Measurements from ENCODE around the gene ULK4.
"Not testable (repeated sequence)": the region's sequence is repeated elsewhere in the genome, so short reads cannot be mapped to it uniquely, and the experiment has no call there.

The ULK4 gene

GRCh38 chr3:41647730-41648129, 314.2 kb downstream of the ULK4 start:
- not testable (repeated sequence) for DNase-seq (ENCODE audit: low spot score)

DNA sequence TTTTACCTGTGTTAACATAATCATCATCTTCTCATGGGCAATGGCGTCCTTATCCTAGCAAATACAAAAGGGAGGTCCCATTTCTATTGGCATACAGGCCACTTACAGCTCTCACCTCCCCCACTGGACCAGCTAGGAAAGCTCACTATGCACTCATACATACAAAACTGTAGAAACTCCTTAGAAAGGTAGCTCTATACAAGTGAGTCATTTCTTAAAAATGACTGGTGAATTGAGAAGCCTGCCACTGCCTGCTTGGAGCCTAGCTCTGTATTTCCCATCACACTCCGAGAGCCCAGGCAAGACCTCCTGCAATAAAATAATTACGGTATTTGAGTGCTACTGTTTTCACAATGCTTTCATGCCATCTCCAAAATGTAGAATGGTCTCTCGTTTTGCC, 321.8 kb downstream of the ULK4 start:
- no peak for DNase-seq (ENCODE audit: low spot score)

DNA sequence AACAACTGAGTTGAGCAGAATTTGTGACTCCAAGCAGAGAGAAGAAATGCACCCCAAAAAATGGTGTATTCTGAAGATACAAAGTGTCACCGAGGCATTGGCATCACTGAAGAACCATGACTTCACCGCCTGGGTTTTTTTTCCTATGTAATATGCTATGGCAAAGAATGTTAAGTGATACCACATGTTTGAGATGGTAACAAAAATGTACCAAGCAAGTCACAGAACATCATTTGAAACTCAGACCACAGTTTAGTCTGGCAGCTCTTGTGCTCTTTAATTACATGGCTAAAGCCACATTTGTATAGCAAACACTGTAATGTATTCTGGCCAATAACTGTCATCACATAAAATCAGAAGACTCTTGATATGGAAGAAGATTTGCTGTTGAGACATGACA, 323.5 kb downstream of the ULK4 start:
- DNase-seq (ENCODE audit: low spot score): no peak

- DNase-seq (ENCODE audit: low spot score): no peak
These were observed 329.2 kb downstream of the ULK4 start for GRCh38 chr3:41632700-41633099.

DNA sequence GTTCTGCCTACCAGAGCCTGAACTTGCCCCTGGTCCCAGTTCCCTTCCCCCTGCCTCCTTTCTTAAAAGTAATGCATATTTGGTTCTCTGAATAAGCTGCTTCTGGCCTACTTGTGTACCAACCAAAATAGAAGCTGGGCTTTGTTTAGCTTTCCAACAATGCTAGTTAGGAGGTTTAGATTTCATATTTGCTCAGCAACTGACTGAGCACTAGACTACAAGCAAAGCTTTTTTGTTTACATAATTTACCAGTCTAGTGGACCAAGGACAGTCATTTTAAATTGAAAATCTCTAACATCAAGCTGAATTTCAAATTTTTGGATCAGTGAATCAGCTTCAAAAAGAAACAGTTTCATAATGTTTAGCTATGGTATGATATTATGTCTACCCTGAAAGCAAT, 331.2 kb downstream of the ULK4 start:
- no peak for DNase-seq (ENCODE audit: low spot score)

DNA sequence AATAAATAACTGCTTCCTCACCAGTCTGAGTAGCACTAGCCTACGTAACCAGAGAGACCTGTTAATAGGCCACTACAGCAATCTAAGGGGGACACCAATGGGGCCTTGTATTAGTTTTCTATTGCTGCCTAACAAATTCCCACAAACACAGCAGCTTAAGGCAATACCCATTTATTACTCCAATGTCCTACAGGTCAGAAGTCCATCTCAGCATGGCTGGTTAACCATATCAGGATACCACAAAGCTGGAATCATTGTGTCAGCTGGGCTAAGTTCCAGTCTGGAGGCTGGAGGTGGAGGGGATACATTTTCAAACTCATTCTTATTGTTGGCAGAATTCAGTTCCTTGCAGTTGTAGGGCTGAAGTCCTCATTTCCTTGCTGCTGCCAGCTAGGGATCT, 331.9 kb downstream of the ULK4 start:
- no peak for DNase-seq (ENCODE audit: low spot score)

DNA sequence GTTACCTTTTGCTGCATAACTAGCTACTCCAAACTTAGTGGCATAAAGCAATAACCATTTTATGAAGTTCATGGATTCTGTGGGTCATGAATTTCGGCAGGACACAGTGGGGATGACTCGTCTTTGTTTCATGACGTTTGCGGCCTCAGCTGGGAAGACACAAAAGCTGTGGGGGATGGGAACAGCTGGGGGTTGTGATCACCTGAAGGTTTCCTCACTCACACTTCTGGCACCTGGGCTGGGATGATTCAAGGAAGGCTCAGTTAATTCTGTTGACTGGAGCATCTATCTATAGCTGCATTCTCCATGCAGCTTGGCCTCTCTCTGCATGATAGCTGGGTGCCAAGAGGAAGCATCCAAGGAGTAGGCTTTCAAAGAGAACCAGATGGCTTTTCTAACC, 332.8 kb downstream of the ULK4 start:
- peak; percentile 17 for DNase-seq (ENCODE audit: low spot score)

GRCh38 chr3:41627477-41628087, 334.3 kb downstream of the ULK4 start:
- DNase-seq (ENCODE audit: low spot score): no peak

DNA sequence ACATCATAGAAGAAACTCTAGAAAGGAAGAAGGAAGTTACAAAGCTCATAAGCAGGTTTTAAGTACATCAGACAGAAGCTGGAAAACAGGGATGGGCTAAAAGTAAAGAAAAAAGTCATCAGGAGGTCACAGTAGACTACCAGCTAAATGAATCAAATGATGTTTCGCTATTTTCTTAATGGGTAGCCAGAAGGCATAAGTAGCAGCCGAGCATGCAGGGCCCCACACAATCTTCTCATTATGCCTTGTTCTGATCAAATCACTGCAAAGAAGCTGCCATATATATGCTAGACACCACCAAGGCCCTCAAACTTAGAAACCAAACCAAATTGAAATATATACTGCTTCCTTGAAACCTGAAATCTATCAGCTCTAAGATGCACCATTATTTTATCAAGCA, 349.1 kb downstream of the ULK4 start:
- DNase-seq (ENCODE audit: low spot score): no peak

DNA sequence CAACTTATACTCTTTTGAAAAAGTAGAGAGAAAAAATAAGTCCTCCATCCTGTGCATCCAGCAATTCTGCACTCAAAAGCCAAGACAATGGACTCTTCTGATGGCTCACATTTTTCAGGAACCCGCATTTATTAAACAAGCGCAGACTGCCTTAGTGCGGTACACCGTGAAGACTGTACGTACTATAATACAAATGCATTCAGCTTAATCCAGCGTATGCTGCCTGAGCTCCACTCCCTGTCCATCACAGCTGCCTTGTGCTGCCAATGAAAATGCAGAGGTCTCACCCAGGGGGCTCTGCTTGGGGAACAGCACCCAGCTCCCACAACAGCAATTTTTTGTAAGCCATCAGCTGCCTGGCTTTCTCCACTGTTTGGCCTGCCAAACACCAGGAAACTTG, 350.9 kb downstream of the ULK4 start:
- no peak for DNase-seq (ENCODE audit: low spot score)

- no peak for DNase-seq (ENCODE audit: low spot score)
These were observed 353.6 kb downstream of the ULK4 start for GRCh38 chr3:41608347-41608746.

GRCh38 chr3:41603807-41604206, 358.1 kb downstream of the ULK4 start:
- no peak for DNase-seq (ENCODE audit: low spot score)

DNA sequence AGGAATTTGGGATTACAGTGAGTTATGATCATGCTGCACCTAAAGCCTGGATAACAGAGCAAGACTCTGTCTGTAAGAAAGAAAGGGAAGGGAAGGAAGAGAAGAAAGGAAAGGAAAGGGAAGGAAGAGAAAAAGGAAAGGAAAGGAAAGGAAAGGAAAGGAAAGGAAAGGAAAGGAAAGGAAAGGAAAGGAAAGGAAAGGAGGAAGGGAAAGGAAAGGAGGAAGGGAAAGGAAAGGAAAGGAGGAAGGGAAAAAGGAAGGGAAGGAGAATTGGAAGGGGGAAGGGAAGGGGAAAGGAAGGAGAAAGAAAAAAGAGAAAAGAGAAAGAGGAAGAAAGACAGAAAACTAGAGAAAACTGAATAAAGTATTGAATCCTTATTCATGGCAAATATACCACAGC, 359.8 kb downstream of the ULK4 start:
- DNase-seq (ENCODE audit: low spot score): no peak

GRCh38 chr3:41601404-41601987, 360.4 kb downstream of the ULK4 start:
- DNase-seq (ENCODE audit: low spot score): no peak

DNA sequence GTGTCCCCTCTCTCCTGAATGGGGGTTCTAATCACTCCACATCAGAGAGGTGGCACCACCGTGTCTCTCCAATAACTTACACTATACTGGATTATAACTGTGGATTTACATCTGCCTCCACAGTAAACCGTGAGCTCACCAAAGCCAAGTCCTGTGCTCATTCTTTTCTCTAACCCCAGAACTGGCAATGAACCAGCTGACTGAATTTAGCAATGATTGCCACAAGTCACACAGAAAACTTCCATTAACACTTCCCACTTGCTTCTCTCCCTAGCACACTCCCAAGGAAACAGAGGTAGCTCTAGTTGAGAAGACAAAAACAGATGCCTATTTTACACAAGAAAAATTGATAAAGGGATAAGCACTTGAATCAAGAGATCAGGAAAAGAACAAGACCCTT, 361.3 kb downstream of the ULK4 start:
- DNase-seq (ENCODE audit: low spot score): no peak

DNA sequence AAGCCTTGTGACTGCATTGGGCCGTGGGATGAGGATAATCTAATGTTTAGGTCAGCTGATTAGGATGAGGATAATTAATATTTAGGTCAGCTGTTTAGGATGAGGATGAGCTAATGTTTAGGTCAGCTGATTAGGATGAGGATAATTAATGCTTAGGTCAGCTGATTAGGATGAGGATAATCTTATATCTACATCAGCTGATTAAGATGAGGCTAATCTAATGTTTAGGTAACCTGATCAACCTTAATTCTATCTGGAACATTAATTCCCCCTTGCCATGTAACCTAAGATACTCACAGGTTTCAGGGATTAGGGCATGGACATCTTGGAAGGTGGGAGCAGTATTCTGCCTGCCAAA, 362.8 kb downstream of the ULK4 start:
- no peak for DNase-seq (ENCODE audit: low spot score)

GRCh38 chr3:41598402-41599126, 363.3 kb downstream of the ULK4 start:
- DNase-seq (ENCODE audit: low spot score): no peak

- DNase-seq (ENCODE audit: low spot score): no peak
These were observed 368.1 kb downstream of the ULK4 start for GRCh38 chr3:41593774-41594173.

DNA sequence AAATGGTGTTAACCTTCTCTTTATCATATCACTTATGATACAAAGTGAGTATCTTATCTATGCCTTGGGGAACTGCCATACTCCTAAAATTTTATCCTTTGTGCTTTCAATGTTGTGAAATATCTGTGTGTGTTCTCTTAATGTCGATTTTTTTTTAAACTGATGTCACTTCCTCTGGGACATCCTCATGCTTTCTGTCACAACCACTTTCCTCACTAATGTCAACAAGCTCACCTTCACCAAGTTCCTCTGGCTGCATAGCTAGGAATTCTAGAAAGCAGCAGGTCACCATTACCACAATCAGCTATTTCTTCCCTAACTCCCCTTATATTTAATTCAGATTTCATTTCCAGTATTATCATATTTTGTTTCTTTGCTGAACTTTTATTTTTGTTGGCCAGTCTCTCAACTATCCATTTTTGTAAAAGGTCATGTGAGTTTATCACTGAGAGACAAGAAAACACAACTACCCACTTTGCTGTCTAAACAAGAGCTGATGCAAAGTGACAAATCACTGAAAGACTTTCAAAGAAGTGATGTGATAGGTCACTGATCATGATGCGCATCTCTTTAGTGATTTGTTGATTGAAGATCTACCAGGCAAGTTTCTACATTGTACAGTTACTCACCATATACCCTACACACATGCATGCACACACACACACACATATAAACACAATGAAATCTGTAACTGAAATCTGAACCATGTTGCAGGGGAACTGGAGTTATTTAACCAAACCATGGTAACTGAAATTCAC, 369.0 kb downstream of the ULK4 start:
- no peak for DNase-seq (ENCODE audit: low spot score)

- no peak for DNase-seq (ENCODE audit: low spot score)
These were observed 378.9 kb downstream of the ULK4 start for GRCh38 chr3:41583014-41583413.

DNA sequence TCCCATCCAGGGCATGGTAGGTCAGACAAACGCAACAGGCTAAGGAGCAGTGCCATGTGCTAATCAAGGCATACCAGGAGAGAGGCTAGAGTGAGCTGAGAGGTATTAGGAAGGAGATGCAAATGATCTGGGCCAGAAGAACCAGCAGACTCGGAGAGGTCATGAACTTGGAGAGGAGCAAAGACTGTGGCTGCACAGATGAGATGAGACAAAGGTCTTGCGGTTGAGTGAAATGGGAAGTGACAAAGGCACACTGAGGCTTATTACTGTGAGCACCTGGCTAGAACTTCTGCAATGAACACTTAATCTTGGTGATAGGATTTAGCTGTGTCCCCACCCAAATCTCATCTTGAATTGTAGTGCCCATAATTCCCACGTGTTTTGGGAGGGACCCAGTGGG, 380.2 kb downstream of the ULK4 start:
- DNase-seq (ENCODE audit: low spot score): no peak

GRCh38 chr3:41580274-41580959, 381.5 kb downstream of the ULK4 start:
- no peak for DNase-seq (ENCODE audit: low spot score)
